IPS-NIHi11 (cell line): ENCODE results near the gene TMPRSS3.
A peak's percentile ranks its signal among the peaks of the same experiment; 100 is the strongest.

Source experiments
- DNase-seq: peaks from one replicate; pipeline ENCODE4 v3.0.0; 2012; ENCODE audit warnings: mixed read lengths, low spot score

Gene TMPRSS3

DNA sequence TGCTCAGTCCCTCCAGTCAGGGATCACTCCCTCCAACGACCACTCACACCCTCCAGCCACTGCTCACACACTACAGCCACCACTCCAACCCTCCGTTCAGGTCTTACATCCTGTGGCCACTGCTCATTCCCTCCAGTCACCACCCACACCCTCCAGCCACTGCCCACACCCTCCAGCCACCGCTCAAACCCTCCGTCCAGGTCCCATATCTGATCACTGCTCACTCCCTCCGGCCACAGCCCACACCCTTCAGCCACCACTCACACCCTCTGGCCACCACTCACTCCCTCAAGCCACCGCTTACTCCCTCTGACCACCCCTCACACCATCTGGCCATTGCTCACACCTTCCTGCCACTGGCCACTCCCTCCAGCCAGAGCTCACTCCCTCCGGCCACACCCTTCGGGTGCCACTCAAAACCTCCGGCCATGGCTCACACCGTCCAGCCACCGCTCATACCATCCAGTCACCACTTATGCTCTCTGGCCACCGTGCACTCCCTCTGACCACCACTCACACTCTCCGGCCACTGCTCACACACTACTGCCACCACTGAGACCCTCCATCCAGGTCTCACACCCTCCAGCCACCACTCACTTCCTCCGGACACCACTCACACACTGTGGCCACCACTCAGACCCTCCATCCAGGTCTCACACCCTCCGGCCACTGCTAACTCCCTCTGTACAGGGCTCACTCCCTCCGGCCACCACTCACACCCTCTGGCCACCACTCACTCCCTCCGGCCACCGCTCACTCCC, 24.8 kb downstream of the TMPRSS3 start:
- DNase-seq, result no peak

DNA sequence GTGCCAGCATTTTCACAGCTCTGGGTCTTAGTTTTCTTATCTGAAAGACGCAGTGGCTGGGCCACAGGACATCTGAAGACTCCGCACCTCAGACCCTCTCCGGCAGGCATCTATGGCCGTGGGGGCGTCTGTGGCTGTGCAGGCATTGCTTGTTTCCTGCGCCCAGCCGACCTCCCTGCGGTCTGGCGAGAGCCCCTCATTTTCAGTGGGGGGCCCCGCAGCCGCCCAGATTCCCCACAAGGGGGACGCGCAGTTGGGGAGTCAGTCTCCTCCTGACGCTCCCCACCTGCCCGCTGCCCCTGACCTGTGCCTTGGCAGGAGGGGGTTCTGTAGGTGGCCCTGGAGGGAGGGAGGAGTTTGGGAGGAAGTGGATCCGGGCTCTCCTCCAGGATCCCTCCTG, 26.0 kb downstream of the TMPRSS3 start:
- peak; percentile 70 for DNase-seq

DNA sequence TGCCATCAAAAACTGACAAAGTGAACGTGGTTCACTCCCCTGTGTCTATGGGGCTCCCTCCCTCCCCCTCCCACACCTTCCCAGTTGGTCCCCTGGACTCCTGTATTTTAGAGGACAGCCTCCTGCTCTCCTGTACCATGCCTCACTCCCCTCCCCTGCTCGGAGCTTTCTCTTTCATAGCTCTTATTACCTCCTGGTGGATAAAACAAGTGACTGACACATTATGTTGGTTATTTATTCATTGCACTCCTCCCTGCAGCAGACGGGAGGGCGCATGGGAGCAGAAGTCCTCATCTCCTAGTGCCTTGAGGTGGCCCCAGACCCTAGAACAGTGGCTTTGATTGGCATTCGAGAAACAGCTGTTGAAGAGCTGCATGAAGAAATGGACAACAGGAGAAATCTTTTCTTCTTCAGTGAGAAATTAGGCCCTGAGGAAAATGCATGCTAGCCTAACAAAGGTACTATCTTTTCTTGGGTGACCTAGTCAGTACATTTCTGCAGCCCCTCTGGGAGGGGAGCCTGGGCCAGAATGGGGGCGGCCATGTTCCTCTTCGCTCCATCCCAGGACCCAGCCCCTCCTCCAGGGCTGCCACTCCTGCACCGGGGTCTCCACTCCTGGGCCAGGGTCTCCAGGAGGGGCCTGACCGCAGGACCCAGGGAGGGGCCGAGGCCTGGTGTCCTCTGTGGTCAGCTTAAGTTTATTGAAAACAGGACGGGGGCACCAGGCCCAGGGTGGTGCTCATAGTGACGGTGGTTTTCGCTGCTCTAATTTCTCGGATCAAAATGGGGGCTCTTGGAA, 28.3 kb downstream of the TMPRSS3 start:
- no peak for DNase-seq

DNA sequence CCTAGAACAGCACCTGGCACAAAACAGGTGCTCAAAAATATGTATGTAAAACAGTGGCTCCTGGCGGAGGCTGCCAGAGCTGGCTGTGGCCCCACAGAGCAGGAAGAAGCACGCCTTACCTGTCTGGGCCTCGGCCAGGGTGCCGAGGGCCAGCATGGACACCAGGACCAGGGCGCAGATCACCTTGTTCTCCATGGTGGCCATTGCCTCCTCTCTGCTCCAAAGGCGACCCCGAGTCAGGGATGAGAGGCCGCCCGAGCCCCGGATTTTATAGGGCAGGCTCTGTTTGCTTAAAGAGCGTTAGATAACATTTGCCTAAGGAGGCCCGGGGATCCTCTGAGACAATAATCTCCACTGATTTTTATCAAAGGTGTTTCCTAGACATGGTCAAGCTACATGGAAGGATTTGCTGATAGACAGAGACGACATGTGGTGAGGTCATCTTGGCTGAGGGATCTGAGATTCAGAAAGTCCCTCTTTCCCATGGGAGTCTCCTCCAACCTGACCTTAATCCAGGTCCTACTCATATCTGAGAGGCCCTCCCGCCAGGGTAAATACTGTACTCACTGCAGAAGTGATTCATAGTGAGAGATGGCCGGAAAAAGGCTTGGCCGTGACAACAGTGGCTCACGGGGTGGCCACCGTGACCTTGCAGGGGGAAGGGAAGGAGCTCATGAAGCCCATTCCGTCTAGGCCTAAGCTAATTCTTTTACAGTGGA, 29.4 kb downstream of the TMPRSS3 start, which contains the start of gene TFF1:
Gene TFF1 (minus strand): TSS at position 244 of the 719 bp plus-strand sequence. CDS start 40 bp downstream, at position 204.
- no peak for DNase-seq

DNA sequence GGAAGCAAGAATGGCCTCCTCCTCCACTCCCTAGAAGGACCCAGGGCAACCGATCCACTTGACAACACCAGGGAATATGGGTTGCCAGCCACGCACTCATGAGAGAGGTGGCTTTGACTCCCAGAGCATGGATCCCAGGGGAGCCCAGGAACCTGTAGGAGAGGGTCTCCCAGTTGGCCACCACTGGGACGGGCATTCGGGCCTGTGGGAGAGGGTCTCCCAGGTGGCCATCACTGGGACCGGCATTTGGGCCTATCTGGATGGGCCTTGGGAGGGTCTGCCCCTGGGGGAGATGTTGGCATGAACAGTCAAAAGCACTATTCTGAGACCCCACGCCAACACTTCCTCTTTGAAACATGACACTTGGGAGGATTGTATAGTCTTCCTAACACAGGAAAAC, 30.1 kb downstream of the TMPRSS3 start:
- DNase-seq, result no peak

DNA sequence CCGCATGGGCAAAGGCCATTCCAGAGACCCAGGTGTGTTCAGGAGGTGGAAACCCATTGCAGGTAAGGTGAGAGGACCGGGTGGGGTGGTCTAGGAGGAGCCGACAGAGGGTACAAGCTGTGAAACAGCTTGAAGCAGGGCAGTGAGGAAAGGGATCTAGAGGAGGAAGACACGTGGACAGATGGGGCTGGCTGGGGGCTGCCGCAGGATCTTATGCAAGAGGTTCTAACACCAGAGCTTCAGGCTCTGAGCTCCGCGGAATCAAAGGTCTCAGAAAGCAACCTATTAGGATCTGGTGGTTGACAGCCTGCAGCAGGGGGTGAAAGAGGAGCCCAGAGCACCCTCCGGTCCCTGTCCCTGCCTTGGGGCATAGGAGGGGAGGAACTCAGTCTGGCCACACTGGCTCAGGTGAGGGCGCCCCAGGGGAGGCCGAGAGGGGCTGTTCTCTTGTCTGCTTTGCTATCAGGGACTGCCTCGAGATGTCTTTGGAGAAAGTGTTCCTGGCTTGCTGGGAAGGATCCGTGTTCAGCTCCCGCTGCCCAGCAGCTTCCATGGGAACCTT, 31.5 kb downstream of the TMPRSS3 start:
- no peak for DNase-seq

DNA sequence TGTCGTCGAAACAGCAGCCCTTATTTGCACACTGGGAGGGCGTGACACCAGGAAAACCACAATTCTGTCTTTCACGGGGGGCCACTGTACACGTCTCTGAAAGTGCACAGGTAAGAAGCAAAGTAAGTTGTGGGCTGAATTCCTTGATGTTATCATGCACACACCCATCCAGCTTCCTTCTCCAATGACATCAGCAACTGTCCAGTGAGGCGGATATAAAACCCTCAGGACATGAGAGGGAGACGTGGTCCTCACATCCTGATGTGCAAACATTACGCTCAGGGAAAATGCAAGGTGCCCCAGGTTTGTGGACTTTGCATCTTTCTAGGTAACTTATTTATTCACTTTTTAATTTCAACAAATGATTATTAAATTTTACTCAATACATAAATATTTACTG, 32.5 kb downstream of the TMPRSS3 start:
- no peak for DNase-seq

DNA sequence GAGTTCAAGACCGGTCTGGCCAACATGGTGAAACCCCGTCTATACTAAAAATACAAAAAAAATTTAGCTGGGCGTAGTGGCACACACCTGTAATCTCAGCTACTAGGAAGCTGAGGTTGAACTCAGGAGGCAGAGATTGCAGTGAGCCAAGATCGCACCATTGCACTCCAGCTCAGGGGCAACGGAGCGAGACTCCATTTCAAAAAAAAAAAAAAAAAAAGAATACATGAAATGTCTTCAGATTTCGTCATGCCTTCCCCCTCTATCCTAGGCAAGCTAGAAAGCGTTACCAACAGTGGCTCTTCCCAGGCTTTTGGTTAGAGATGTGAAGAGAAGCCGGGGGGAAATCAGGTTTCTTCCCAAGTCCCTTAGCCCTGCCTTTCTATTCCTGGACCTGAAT, 33.2 kb downstream of the TMPRSS3 start:
- no peak for DNase-seq

DNA sequence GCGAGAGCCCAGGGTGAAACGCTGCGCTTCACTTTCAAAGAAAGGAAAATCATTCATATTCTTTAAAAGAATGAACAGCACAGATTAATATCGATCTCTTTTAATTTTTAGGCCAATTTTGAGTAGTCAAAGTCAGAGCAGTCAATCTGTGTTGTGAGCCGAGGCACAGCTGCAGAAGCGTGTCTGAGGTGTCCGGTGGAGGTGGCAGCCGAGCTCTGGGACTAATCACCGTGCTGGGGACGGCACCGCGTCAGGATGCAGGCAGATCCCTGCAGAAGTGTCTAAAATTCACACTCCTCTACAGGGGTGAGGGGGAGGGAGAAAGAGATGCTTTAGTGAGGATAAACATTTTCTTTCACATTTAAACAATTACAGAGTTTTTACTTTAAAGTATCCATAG, 33.7 kb downstream of the TMPRSS3 start:
- no peak for DNase-seq

DNA sequence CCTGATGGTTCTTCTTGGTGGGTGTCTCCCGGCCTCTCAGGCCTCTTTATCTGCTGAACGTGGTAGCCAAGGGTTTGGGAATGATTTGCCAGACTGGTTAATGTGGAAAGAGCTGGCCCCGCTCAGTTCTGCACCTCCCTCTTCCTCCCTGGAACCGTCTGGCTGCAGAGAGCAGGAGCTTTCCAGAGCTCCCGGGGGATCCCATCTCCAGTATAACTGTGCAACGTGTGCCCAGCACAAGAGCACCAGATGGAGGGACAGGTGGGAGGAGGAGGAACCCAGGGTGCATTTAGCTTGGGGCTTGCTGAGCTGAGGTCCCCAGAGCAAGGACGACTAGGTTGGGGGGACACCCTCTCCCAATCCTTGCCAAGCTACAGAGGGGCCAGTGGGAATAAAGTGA, 34.6 kb downstream of the TMPRSS3 start:
- no peak for DNase-seq

DNA sequence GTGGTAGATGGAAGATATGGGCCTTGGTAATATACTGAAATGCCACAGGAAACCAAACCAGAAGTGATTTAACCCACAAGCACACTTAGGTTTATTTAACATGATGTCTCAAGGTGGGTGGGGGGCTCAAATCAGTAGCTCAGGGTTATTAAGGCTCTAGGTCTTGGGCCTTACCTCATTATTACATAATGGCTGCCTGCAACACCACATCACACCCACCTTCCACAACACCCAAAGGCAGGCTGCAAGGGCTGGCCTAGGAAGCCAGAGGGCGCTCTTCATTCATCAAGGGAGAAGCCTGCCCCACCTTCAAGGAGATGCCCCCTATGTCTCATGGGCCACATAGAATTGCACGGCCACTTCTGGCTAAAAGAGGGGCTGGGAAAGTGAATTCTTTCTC, 35.5 kb downstream of the TMPRSS3 start:
- no peak for DNase-seq

DNA sequence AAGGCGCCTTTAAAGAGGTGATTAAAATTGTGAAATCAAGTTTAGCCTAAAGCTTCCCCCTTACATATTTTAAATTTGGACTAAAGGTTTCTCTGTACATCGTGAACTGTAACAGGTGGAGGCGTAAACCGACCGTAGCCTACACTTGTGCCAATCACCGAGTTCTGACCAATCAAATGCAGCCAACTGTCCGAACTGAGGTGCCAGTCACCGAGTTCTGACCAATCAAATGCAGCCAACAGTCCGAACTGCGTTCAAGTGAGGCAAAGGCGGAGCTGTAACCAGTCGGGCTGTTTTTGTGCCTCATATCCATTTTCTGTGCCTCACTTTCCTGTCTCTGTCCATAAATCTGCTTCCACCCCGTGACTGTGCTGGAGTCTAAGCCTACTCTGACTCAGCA, 36.9 kb downstream of the TMPRSS3 start:
- DNase-seq, result no peak

DNA sequence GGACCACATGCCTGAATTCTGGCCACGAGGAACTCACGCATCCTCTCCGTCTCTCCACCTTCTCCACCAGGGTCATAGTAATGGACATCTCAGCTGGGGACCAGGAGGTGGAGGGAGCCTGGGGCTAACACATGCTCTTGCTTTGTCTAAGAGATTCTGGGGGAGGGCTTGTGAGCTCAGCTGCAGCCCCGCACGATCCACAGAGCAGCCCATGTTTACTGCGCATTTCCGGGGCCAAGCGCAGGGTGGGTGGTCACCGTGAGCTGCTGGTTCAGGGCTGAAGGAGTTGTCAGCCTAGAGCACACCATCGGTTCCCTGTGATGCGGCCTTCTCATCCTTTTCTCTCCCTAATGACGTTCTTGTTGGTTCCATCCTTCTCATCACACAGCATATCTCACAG, 37.6 kb downstream of the TMPRSS3 start:
- DNase-seq, result no peak

DNA sequence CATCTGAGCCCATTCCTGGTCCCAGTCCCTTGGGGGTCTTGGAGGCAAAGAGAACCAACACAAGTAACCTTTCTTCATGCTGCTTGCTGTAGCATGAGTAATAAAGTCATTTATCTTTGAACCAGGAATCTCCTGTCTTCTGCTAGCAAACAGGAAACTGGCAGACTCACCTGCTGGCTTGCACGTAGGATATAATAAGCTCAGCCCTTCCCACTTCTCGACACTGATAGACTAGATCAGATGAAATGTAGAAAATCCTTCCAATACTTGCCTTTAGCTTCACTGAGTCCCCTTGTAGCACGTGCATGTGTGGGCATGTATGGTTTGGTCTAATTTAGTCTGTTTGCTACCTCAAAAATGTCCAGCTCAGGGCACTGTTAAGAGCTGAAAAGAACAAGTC, 38.5 kb downstream of the TMPRSS3 start:
- no peak for DNase-seq

DNA sequence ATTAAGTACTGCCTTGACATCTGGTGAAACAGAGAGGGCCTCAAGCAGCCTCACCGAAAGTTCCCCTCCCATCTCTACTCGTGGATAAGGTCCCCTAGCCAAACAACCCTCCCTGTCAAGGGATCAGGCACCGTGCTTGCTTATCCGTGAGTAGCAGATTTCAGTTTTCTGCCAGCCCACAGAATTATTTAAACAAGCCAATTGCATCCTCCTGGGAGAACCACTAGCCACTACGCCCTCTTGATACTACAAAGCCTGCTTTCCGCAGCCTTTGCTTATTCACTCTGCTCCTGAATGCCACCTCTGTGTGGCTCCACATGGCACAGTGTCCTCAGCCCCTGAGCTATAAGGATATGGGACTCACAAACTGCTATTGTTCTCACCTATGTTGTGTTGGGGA, 39.2 kb downstream of the TMPRSS3 start:
- no peak for DNase-seq

DNA sequence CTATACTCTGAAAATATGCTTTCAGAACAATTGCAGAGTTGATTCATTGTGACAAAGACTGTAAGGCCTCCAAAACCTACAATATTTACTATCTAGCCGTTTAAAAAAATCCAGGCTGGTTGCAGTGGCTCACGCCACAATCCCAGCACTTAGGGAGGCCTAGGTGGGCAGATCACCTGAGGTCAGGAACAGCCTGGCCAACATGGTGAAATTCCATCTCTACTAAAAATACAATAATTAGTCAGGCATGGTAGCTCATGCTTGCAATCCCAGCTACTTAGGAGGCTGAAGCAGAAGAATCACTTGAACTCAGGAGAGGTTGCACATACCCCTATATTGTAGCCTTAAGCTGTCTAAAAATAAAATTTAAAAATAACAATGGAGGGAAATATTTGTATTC, 39.8 kb downstream of the TMPRSS3 start:
- no peak for DNase-seq

DNA sequence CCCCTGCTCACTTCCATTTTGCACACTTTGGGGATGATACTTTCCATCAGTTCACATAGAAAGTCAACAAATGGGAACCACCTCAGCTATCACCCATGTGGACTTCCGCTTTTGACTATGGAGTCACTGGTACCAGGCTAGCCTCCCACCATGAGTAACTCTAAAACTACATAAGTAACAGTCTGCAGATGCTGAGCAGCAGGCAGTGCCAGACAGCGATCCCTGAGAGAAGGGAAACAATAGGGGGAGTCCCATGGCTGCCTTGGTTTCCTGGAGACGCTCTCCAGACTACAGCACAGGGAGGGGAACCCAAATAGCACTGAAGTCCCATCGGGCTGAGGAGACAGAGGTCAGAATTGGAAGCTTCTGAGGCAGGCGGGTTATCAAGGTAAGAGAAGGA, 42.2 kb downstream of the TMPRSS3 start:
- DNase-seq, result no peak

DNA sequence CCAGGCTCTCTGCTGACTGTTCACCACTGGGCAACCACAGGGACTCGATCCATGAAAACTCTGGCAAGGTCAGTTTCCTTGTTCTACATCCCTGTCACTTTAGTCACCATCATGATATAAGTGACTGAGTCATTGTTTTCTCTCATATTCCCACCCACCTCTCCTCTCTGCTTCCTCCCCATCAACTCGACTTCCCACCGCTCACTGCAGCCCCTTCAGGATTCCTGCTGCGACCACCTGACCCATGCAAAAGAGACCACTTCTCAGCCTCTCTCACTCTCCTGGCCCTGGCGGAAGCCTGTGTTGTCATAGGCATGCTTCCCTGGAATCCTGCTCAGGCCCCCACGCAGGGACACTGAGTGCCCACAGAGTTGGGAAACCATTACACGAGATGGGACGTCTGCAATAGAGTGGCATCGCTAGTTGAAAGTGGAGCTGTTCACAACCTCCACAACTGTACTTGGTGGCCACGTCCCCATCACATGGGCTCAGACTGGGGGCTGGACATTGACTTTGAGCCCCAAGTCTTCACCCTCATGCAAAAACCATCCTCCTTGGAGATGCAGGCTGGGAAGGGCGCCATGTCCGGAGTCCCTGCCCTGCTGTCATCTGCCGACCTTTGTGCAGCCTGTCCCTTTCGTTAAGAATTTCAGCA, 43.3 kb downstream of the TMPRSS3 start:
- DNase-seq, result no peak

DNA sequence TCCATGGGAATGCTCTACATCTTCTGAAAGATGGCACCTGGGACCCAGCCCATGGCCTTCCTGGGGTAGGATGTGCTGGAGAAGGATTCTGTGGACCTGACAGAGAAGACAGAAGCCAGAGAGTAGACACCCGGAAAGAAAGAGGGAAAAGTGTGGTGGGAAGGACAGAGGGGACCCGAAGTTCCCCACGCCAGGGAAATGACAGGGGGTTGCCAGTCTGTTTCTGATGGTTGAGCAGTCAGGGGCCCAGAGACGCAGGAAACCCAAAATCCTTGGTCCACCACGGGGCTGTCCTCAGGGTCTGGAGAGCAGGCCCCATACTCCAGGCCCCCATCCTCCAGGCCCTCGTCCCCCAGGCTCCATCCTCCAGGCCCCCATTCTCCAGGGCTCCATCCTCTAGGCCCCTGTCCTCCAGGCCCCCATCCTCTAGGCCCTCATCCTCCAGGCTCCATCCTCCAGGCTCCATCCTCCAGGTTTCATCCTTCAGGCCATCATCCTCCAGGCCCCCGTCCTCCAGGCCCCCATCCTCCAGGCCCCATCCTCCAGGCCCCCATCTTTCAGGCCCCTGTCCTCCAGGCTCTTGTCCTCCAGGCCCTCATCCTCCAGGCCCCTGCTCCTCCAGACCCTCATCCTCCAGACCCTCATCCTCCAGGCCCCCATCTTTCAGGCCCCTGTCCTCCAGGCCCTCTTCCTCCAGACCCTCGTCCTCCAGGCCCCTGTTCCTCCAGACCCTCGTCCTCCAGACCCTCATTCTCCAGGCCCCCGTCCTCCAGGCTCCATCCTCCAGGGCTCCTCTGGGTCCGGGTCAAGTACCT, 44.0 kb downstream of the TMPRSS3 start:
- no peak for DNase-seq

DNA sequence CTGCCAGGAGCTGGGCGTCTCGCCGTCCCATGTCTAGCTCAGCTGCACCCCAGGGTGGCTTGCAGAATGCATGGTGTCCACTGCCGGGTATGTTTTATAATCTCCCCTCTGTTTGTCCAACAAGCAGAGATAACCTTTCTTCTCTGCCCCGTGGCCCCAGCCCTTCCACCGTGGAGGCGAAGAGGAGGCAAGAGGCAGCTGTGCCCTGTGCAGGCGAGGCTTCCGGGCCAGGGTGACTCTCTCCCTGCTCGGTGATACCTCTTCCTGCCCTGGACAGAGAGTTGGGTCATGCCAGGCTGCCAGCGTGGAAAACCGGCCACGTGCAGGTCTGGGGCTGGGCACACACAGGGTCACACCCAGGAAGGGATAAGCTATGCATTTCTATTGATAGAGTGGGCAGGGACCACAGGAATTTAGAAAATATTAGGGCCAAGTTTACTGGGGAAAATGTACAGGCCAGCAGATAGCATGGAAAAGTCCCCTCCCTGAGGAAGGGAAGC, 44.9 kb downstream of the TMPRSS3 start, which contains the start of gene TFF2:
Gene TFF2 (minus strand): TSS at position 68 of the 500 bp plus-strand sequence. CDS start 37 bp downstream, at position 31.
- no peak for DNase-seq
